Measurements from ENCODE around the gene BRAT1. TPM values are rescaled to one million over a fixed set of nuclear protein-coding genes. Genes with fewer than 3 reads are reported as not detected.
A peak's percentile ranks its signal among the peaks of the same experiment; 100 is the strongest.

Gene BRAT1
- total and polyA plus RNA-seq, 5 donors from 2014 or later = 21.4 to 36.6 (median 31.3) TPM

DNA sequence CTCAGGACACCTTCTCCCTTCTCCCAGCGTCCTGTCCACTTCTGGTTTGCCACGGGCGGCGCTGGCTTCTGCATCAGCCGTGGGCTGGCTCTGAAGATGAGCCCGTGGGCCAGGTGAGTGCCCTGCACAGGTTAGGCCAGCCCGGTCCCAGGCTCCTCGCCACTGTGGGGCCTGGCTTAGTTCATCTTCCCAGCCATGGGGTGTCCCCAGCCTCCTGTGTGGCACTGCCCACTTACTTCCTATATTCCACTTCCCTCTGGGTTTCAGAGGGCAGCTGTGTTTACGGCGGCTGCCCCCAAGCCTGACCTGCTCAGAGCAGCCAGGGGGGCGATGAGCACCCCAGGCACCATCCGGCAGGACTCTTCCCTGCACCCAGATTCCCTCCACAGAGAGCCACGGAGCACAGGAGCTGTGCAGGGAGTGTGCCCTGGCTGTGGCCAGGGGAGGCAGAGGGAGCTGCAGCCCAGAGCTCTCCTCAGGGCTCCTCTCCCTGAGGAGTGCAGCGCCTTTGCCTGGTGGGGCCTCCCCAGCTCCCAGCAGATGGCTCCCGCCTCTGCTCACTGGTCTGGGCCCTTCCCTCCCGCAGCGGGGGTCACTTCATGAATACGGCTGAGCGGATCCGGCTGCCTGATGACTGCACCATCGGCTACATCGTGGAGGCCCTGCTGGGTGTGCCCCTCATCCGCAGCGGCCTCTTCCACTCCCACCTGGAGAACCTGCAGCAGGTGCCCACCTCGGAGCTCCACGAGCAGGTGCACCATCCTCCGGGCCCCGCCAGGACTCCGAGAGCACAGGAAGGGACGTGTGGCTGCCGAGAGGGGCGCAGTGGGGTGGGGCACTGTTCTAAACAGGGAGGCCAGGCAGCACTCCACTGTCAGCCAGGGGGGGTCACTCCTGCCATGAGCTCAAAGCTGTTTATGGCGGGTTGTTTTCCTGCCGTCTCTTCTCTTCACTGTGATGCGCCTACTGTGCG is 29.4 kb downstream of the BRAT1 start:
- H3K4me1 ChIP-seq (ENCODE audit: control insufficient read depth, insufficient read depth, low read length, poor library complexity, severe bottlenecking) = peaks cover 98% of the 10 kb centered on the region
- no peaks in the 10 kb centered on the region for H3K27me3 ChIP-seq (ENCODE audit: control insufficient read depth, insufficient read depth, low read length)
- Mint-ChIP-seq H3K4me1 (peaks cover 10 to 78% (median 33%) of the 10 kb centered on the region in 4 donors), H3K4me3 (peak overlapping the region; percentile 63 to 95 (median 85)), H3K9me3 (no peaks in the 10 kb centered on the region), H3K36me3 (peaks cover 24% of the 10 kb centered on the region), H3K27ac (peak overlapping the region in 1 of 3 donors; percentile 89), H3K27me3 (peaks cover 4% of the 10 kb centered on the region)
- DNase-seq (no peak), ATAC-seq (ENCODE audit: low read depth in 2 of 2) (no peak)
- no peak overlapping the region for H3K4me3 ChIP-seq (ENCODE audit: low read depth, low read length)
- peak overlapping the region; percentile 33 for H3K27ac ChIP-seq (ENCODE audit: insufficient read depth, low read length, poor library complexity, severe bottlenecking)
- no peaks in the 10 kb centered on the region for H3K9me3 ChIP-seq (ENCODE audit: control insufficient read depth in 2 of 2, low read length in 2 of 2)
- peaks cover 44% of the 10 kb centered on the region for H3K36me3 ChIP-seq (ENCODE audit: control insufficient read depth, insufficient read depth, low read length)

DNA sequence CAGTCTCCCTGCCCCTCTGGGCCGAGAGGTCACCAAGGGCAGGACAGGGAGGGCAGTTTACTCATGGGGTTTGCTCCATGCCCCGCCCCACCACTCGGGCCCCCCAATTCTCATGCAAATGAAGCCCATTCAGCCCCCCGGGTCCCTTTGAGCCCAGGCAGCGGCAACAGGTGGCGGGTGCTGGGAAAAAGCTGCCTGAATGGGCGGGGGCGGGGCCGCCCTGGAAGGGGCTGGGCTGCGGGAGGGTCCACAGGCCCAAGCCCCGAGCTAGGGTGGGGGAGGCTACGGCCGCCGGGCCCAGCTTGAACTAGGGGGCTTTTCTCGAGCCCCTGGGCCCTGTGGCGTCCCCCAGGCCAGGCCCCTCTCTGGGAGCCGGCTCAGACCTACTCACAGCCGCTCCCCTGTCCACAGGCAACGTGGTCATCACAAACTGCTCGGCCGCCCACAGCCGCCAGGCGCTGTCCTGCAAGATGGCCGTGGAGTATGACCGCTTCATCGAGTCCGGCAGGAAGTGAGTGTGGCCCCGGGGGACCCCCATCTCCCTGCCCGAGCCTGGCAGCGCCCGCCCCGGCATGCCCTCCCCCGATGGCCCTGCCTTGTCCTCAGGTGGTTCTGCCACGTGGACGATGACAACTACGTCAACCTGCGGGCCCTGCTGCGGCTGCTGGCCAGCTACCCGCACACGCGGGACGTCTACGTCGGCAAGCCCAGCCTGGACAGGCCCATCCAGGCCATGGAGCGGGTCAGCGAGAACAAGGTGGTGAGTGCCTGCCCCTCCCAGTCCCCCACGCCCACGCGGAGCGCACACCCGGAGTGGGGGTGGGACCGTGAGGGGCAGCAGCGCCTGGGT is 30.3 kb downstream of the BRAT1 start:
- Mint-ChIP-seq H3K36me3 (peaks cover 27% of the 10 kb centered on the region), H3K4me1 (peaks cover 10 to 69% (median 26%) of the 10 kb centered on the region in 4 donors), H3K27me3 (peaks cover 4% of the 10 kb centered on the region), H3K27ac (no peak overlapping the region), H3K4me3 (peak overlapping the region in 2 of 4 donors; percentile 7 to 100), H3K9me3 (peaks cover 0 to 1% (median 0%) of the 10 kb centered on the region in 7 donors)
- DNase-seq (no peak), ATAC-seq (ENCODE audit: low read depth in 2 of 2) (no peak)
- H3K4me3 ChIP-seq (ENCODE audit: low read depth, low read length) = no peak overlapping the region
- no peaks in the 10 kb centered on the region for H3K9me3 ChIP-seq (ENCODE audit: control insufficient read depth in 2 of 2, low read length in 2 of 2)
- peak overlapping the region; percentile 83 for H3K27ac ChIP-seq (ENCODE audit: insufficient read depth, low read length, poor library complexity, severe bottlenecking)
- peaks cover 89% of the 10 kb centered on the region for H3K4me1 ChIP-seq (ENCODE audit: control insufficient read depth, insufficient read depth, low read length, poor library complexity, severe bottlenecking)
- H3K27me3 ChIP-seq (ENCODE audit: control insufficient read depth, insufficient read depth, low read length) = no peaks in the 10 kb centered on the region
- H3K36me3 ChIP-seq (ENCODE audit: control insufficient read depth, insufficient read depth, low read length) = peaks cover 46% of the 10 kb centered on the region

DNA sequence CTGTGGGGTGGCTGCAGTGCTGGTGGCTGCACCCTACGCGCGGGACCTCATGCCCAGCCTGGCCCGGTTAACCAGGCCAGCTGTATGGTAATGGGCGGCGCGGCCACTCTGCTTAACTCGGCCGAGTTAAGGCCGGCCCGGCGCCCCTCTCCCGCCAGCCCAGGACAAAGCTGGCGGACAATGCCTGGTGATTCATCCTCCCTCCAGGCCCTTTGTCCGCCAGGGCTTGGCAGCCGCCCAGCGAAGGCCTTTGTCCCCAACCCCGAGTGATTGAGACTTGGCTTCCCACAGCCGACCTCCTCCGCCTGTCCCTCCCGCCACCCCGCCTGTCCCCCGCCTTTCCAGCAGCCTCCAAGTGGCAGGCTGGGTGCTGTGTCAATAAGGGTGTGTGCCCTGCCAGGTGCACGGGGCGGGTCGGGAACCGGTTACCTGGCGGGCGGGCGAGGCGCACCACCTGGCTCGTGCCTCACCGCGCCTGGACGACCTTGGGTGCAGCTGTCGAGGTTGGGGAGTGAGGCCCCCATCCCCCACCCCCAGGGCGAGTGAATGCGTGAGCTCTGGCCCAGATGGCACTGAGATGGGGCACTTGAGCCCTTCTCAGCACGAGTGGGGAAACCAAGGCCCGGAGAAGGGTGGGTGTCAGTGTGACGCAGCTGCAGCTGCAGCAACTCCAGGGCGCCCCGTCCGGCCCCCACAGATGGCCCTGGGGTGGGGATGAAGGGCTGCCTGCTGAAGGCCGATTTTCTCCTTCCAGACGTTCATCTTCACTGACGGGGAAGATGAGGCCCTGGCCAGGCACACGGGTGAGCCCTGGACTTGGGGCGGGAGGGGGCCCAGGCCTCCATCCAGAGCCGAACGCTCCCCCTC is 31.1 kb downstream of the BRAT1 start:
- ATAC-seq (ENCODE audit: low read depth in 2 of 2) = no peak
- Histone ChIP-seq H3K9me3 (ENCODE audit: control insufficient read depth in 2 of 2, low read length in 2 of 2) (no peaks in the 10 kb centered on the region), H3K27me3 (ENCODE audit: control insufficient read depth, insufficient read depth, low read length) (no peaks in the 10 kb centered on the region), H3K4me1 (ENCODE audit: control insufficient read depth, insufficient read depth, low read length, poor library complexity, severe bottlenecking) (peaks cover 82% of the 10 kb centered on the region), H3K4me3 (ENCODE audit: low read depth, low read length) (no peak overlapping the region), H3K27ac (ENCODE audit: insufficient read depth, low read length, poor library complexity, severe bottlenecking) (peak overlapping the region; percentile 83), H3K36me3 (ENCODE audit: control insufficient read depth, insufficient read depth, low read length) (peaks cover 46% of the 10 kb centered on the region)
- DNase-seq = peak in 1 of 3 donors; percentile 42
- H3K27ac Mint-ChIP-seq = peak overlapping the region in 1 of 3 donors; percentile 43
- H3K36me3 Mint-ChIP-seq = peaks cover 27% of the 10 kb centered on the region
- peaks cover 4% of the 10 kb centered on the region for H3K27me3 Mint-ChIP-seq
- H3K9me3 Mint-ChIP-seq = peaks cover 0 to 1% (median 0%) of the 10 kb centered on the region in 7 donors
- H3K4me1 Mint-ChIP-seq = peaks cover 10 to 61% (median 24%) of the 10 kb centered on the region in 4 donors
- peak overlapping the region; percentile 65 to 100 (median 74) for H3K4me3 Mint-ChIP-seq

DNA sequence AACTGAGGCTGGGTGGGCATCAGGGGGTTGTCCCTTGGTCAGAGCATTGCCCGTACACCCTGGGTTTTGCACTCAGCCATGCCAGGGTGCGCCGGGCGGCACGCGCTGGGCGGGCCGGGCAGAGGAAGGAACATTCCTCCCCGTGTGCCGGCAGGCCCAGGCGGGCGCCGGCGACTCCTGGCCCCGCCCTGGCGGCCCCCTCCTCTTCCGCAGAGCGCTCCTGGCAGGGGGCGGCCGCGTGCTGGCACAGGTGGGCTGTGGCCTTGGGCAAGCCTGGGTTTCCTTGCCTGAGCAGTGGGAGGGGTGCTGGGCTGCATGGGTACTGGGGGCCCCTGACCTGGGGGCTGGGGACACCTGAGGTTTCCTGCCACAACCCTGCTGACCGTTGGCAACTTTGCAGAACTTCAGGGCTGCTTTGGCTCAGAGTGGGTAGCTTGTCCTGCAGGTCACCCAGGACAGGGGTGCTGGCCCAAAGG is 31.8 kb downstream of the BRAT1 start:
- Mint-ChIP-seq H3K27me3 (peaks cover 4% of the 10 kb centered on the region), H3K36me3 (peaks cover 27% of the 10 kb centered on the region), H3K4me1 (peaks cover 10 to 55% (median 23%) of the 10 kb centered on the region in 4 donors)

DNA sequence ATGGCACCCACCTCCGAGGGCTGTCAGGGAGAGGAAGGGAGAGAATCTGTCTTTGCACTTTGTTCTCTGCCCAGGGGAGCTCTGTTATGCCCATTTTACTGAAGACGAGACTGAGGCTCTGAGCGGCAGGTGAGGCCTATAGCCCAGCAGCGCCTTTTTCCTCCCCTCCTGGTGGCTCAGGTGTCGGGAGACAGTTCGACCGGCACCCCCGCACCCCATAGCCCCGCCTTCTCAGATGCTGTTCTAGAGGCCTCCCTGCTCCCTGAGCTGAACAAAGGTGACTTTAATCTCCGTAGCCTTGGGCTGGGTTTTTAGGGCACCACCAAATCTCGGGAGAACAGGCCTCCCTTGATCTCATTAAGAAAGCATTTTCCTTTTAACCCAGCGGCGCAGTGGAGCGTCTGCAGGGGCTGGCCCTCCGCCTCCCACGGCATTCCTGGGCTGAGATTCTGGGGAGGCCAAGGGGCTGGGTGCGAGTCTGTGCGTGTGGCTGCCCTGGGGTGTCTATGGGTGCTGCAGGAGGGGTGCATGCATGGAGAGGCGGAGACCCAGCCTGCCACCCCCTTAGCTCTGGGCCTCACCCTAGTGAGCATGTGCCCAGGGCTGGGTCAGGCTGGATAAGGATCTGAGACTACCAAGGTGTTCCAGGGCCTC is 32.4 kb downstream of the BRAT1 start:
- Mint-ChIP-seq H3K9me3 (peaks cover 0 to 1% (median 0%) of the 10 kb centered on the region in 7 donors), H3K27ac (peak overlapping the region; percentile 71 to 97 (median 89)), H3K4me1 (peaks cover 5 to 55% (median 20%) of the 10 kb centered on the region in 4 donors), H3K27me3 (peaks cover 4% of the 10 kb centered on the region), H3K36me3 (peaks cover 22% of the 10 kb centered on the region), H3K4me3 (peak overlapping the region; percentile 93 to 100 (median 98))
- H3K27ac ChIP-seq (ENCODE audit: insufficient read depth, low read length, poor library complexity, severe bottlenecking) = peak overlapping the region; percentile 83
- DNase-seq (peak in 2 of 3 donors; percentile 35 to 59), ATAC-seq (ENCODE audit: low read depth in 2 of 2) (no peak)
- no peaks in the 10 kb centered on the region for H3K9me3 ChIP-seq (ENCODE audit: control insufficient read depth in 2 of 2, low read length in 2 of 2)
- H3K27me3 ChIP-seq (ENCODE audit: control insufficient read depth, insufficient read depth, low read length) = no peaks in the 10 kb centered on the region
- peaks cover 41% of the 10 kb centered on the region for H3K36me3 ChIP-seq (ENCODE audit: control insufficient read depth, insufficient read depth, low read length)
- H3K4me1 ChIP-seq (ENCODE audit: control insufficient read depth, insufficient read depth, low read length, poor library complexity, severe bottlenecking) = peaks cover 82% of the 10 kb centered on the region
- peak overlapping the region; percentile 90 for H3K4me3 ChIP-seq (ENCODE audit: low read depth, low read length)

More for the DNA sequence above, 31.8 kb downstream of the BRAT1 start:
- Histone ChIP-seq H3K4me3 (ENCODE audit: low read depth, low read length) (peak overlapping the region; percentile 90), H3K27me3 (ENCODE audit: control insufficient read depth, insufficient read depth, low read length) (no peaks in the 10 kb centered on the region), H3K4me1 (ENCODE audit: control insufficient read depth, insufficient read depth, low read length, poor library complexity, severe bottlenecking) (peaks cover 82% of the 10 kb centered on the region), H3K27ac (ENCODE audit: insufficient read depth, low read length, poor library complexity, severe bottlenecking) (peak overlapping the region; percentile 83), H3K9me3 (ENCODE audit: control insufficient read depth in 2 of 2, low read length in 2 of 2) (no peaks in the 10 kb centered on the region), H3K36me3 (ENCODE audit: control insufficient read depth, insufficient read depth, low read length) (peaks cover 44% of the 10 kb centered on the region)
- Mint-ChIP-seq H3K9me3 (peaks cover 0 to 1% (median 0%) of the 10 kb centered on the region in 7 donors), H3K27ac (peak overlapping the region in 2 of 3 donors; percentile 89 to 97), H3K4me3 (peak overlapping the region; percentile 93 to 100 (median 98))
- DNase-seq (peak in 1 of 3 donors; percentile 21), ATAC-seq (ENCODE audit: low read depth in 2 of 2) (no peak)

DNA sequence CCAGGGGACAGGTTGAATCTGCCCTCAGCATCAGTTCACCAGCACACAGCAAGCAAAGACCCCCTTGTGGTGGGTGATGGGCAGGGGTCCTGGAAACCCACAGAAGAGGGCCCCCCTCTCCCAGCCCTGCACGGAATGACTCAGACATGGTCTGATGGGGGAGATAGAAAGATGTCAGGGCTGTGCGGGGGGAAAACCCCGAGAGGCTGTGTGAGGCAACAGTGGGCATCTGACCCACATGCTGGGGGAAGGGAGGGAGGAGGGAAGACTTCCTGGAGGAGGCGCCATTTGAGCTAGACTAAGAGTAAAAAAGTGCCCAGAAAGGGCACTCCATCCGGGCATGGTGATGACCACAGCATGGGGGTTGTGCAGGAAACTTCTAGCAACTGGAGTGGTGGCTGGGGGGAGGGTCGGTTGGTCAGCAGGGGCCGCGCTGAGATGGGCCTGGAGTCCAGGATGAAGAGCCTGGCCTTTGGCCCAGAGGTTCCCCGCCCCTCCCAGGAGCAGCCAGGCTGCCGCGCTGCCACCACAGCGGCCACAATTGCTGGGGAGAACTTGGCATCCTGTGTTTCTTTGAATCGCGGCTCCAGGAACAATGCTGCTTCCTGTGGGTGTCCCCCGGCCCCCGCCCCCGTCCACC is 33.3 kb downstream of the BRAT1 start:
- Mint-ChIP-seq H3K9me3 (peaks cover 0 to 1% (median 0%) of the 10 kb centered on the region in 7 donors), H3K4me3 (peak overlapping the region; percentile 93 to 100 (median 98)), H3K36me3 (peaks cover 18% of the 10 kb centered on the region), H3K4me1 (peaks cover 0 to 55% (median 15%) of the 10 kb centered on the region in 4 donors), H3K27ac (peak overlapping the region; percentile 89 to 97 (median 89)), H3K27me3 (no peaks in the 10 kb centered on the region)
- ATAC-seq (ENCODE audit: low read depth in 2 of 2) (peak; percentile 30 to 40), DNase-seq (peak; percentile 43 to 88 (median 65))
- H3K4me1 ChIP-seq (ENCODE audit: control insufficient read depth, insufficient read depth, low read length, poor library complexity, severe bottlenecking) = peaks cover 80% of the 10 kb centered on the region
- peak overlapping the region; percentile 90 for H3K4me3 ChIP-seq (ENCODE audit: low read depth, low read length)
- no peaks in the 10 kb centered on the region for H3K9me3 ChIP-seq (ENCODE audit: control insufficient read depth in 2 of 2, low read length in 2 of 2)
- H3K36me3 ChIP-seq (ENCODE audit: control insufficient read depth, insufficient read depth, low read length) = peaks cover 34% of the 10 kb centered on the region
- no peaks in the 10 kb centered on the region for H3K27me3 ChIP-seq (ENCODE audit: control insufficient read depth, insufficient read depth, low read length)
- peak overlapping the region; percentile 83 for H3K27ac ChIP-seq (ENCODE audit: insufficient read depth, low read length, poor library complexity, severe bottlenecking)
